Measurements from ENCODE around the gene CD109. TPM values are rescaled to one million over a fixed set of nuclear protein-coding genes. Genes with fewer than 3 reads are reported as not detected.
A peak's percentile ranks its signal among the peaks of the same experiment; 100 is the strongest.

Gene CD109
- total RNA-seq, 3 donors from 2014 or later, result 10.1 to 20.7 (median 11.2) TPM

- no peak for ATAC-seq
- no peak for DNase-seq
Measured at GRCh38 chr6:73727114-73727513, 31.1 kb downstream of the CD109 start.

GRCh38 chr6:73728548-73729205, 32.7 kb downstream of the CD109 start:
- Mint-ChIP-seq H3K9me3 (no peaks in the 10 kb centered on the region), H3K36me3 (ENCODE audit: insufficient read depth) (no peaks in the 10 kb centered on the region), H3K27me3 (ENCODE audit: low read depth) (peaks cover 3% of the 10 kb centered on the region), H3K4me1 (ENCODE audit: low read depth) (peaks cover 14% of the 10 kb centered on the region), H3K4me3 (no peak overlapping the region)
- ATAC-seq (peak; percentile 82 to 84), DNase-seq (no peak)

More at GRCh38 chr6:73727114-73727513, 31.1 kb downstream of the CD109 start:
- H3K4me3 Mint-ChIP-seq, result no peak overlapping the region
- peaks cover 3% of the 10 kb centered on the region for H3K36me3 Mint-ChIP-seq (ENCODE audit: insufficient read depth)
- H3K4me1 Mint-ChIP-seq (ENCODE audit: low read depth), result peaks cover 26% of the 10 kb centered on the region
- peaks cover 3% of the 10 kb centered on the region for H3K27me3 Mint-ChIP-seq (ENCODE audit: low read depth)
- no peaks in the 10 kb centered on the region for H3K9me3 Mint-ChIP-seq

- H3K4me3 Mint-ChIP-seq, result no peak overlapping the region
- peaks cover 3% of the 10 kb centered on the region for H3K27me3 Mint-ChIP-seq (ENCODE audit: low read depth)
- peaks cover 10% of the 10 kb centered on the region for H3K4me1 Mint-ChIP-seq (ENCODE audit: low read depth)
- ATAC-seq (no peak), DNase-seq (no peak)
- H3K36me3 Mint-ChIP-seq (ENCODE audit: insufficient read depth), result no peaks in the 10 kb centered on the region
- no peaks in the 10 kb centered on the region for H3K9me3 Mint-ChIP-seq
Measured at GRCh38 chr6:73731285-73731684, 35.3 kb downstream of the CD109 start.

- peaks cover 6% of the 10 kb centered on the region for H3K27me3 Mint-ChIP-seq (ENCODE audit: low read depth)
- ATAC-seq (peak; percentile 69 to 72), DNase-seq (peak; percentile 55)
- H3K36me3 Mint-ChIP-seq (ENCODE audit: insufficient read depth), result no peaks in the 10 kb centered on the region
- no peaks in the 10 kb centered on the region for H3K9me3 Mint-ChIP-seq
- H3K4me3 Mint-ChIP-seq, result no peak overlapping the region
- H3K4me1 Mint-ChIP-seq (ENCODE audit: low read depth), result peaks cover 6% of the 10 kb centered on the region
Measured at GRCh38 chr6:73732845-73733675, 37.1 kb downstream of the CD109 start.

GRCh38 chr6:73733791-73734190, 37.8 kb downstream of the CD109 start:
- Mint-ChIP-seq H3K4me1 (ENCODE audit: low read depth) (peaks cover 2% of the 10 kb centered on the region), H3K36me3 (ENCODE audit: insufficient read depth) (no peaks in the 10 kb centered on the region), H3K4me3 (no peak overlapping the region), H3K9me3 (no peaks in the 10 kb centered on the region), H3K27me3 (ENCODE audit: low read depth) (peaks cover 8% of the 10 kb centered on the region)
- ATAC-seq (no peak), DNase-seq (no peak)

- H3K9me3 Mint-ChIP-seq, result no peaks in the 10 kb centered on the region
- ATAC-seq (no peak), DNase-seq (no peak)
- no peaks in the 10 kb centered on the region for H3K36me3 Mint-ChIP-seq (ENCODE audit: insufficient read depth)
- no peak overlapping the region for H3K4me3 Mint-ChIP-seq
- H3K27me3 Mint-ChIP-seq (ENCODE audit: low read depth), result peaks cover 5% of the 10 kb centered on the region
- H3K4me1 Mint-ChIP-seq (ENCODE audit: low read depth), result no peaks in the 10 kb centered on the region
Measured at GRCh38 chr6:73734832-73735453, 38.9 kb downstream of the CD109 start.

GRCh38 chr6:73738367-73739028, 42.5 kb downstream of the CD109 start:
- Mint-ChIP-seq H3K9me3 (no peaks in the 10 kb centered on the region), H3K4me3 (no peak overlapping the region), H3K36me3 (ENCODE audit: insufficient read depth) (no peaks in the 10 kb centered on the region), H3K27me3 (ENCODE audit: low read depth) (peaks cover 5% of the 10 kb centered on the region), H3K4me1 (ENCODE audit: low read depth) (no peaks in the 10 kb centered on the region)
- no peak for ATAC-seq
- DNase-seq, result no peak

- Mint-ChIP-seq H3K9me3 (no peaks in the 10 kb centered on the region), H3K4me3 (no peak overlapping the region), H3K27me3 (ENCODE audit: low read depth) (peaks cover 5% of the 10 kb centered on the region), H3K36me3 (ENCODE audit: insufficient read depth) (no peaks in the 10 kb centered on the region), H3K4me1 (ENCODE audit: low read depth) (no peaks in the 10 kb centered on the region)
- DNase-seq, result no peak
- ATAC-seq, result peak; percentile 55 to 58
Measured at GRCh38 chr6:73739096-73739495, 43.1 kb downstream of the CD109 start.

- H3K9me3 Mint-ChIP-seq, result no peaks in the 10 kb centered on the region
- H3K4me1 Mint-ChIP-seq (ENCODE audit: low read depth), result no peaks in the 10 kb centered on the region
- H3K36me3 Mint-ChIP-seq (ENCODE audit: insufficient read depth), result no peaks in the 10 kb centered on the region
- no peak overlapping the region for H3K4me3 Mint-ChIP-seq
- peaks cover 5% of the 10 kb centered on the region for H3K27me3 Mint-ChIP-seq (ENCODE audit: low read depth)
- ATAC-seq, result no peak
- DNase-seq, result no peak
Measured at GRCh38 chr6:73742433-73742832, 46.4 kb downstream of the CD109 start.

- H3K36me3 Mint-ChIP-seq (ENCODE audit: insufficient read depth), result no peaks in the 10 kb centered on the region
- no peak for ATAC-seq
- no peak overlapping the region for H3K4me3 Mint-ChIP-seq
- H3K27me3 Mint-ChIP-seq (ENCODE audit: low read depth), result peaks cover 2% of the 10 kb centered on the region
- no peaks in the 10 kb centered on the region for H3K4me1 Mint-ChIP-seq (ENCODE audit: low read depth)
- H3K9me3 Mint-ChIP-seq, result no peaks in the 10 kb centered on the region
- no peak for DNase-seq
Measured at GRCh38 chr6:73743081-73743480, 47.1 kb downstream of the CD109 start.

- no peaks in the 10 kb centered on the region for H3K4me1 Mint-ChIP-seq (ENCODE audit: low read depth)
- H3K4me3 Mint-ChIP-seq, result no peak overlapping the region
- no peaks in the 10 kb centered on the region for H3K36me3 Mint-ChIP-seq (ENCODE audit: insufficient read depth)
- H3K9me3 Mint-ChIP-seq, result no peaks in the 10 kb centered on the region
- no peaks in the 10 kb centered on the region for H3K27me3 Mint-ChIP-seq (ENCODE audit: low read depth)
- ATAC-seq (no peak), DNase-seq (no peak)
Measured at GRCh38 chr6:73743556-73743955, 47.6 kb downstream of the CD109 start.

GRCh38 chr6:73746787-73747186, 50.8 kb downstream of the CD109 start:
- no peaks in the 10 kb centered on the region for H3K9me3 Mint-ChIP-seq
- H3K27me3 Mint-ChIP-seq (ENCODE audit: low read depth), result no peaks in the 10 kb centered on the region
- ATAC-seq (no peak), DNase-seq (no peak)
- H3K36me3 Mint-ChIP-seq (ENCODE audit: insufficient read depth), result no peaks in the 10 kb centered on the region
- H3K4me3 Mint-ChIP-seq, result no peak overlapping the region
- no peaks in the 10 kb centered on the region for H3K4me1 Mint-ChIP-seq (ENCODE audit: low read depth)

- Mint-ChIP-seq H3K9me3 (no peaks in the 10 kb centered on the region), H3K27me3 (ENCODE audit: low read depth) (no peaks in the 10 kb centered on the region), H3K36me3 (ENCODE audit: insufficient read depth) (no peaks in the 10 kb centered on the region), H3K4me3 (no peak overlapping the region), H3K4me1 (ENCODE audit: low read depth) (no peaks in the 10 kb centered on the region)
- peak; percentile 73 to 74 for ATAC-seq
- DNase-seq, result no peak
Measured at GRCh38 chr6:73747289-73747688, 51.3 kb downstream of the CD109 start.

- Mint-ChIP-seq H3K4me1 (ENCODE audit: low read depth) (no peaks in the 10 kb centered on the region), H3K4me3 (no peak overlapping the region), H3K27me3 (ENCODE audit: low read depth) (no peaks in the 10 kb centered on the region), H3K36me3 (ENCODE audit: insufficient read depth) (no peaks in the 10 kb centered on the region), H3K9me3 (no peaks in the 10 kb centered on the region)
- ATAC-seq, result no peak
- no peak for DNase-seq
Measured at GRCh38 chr6:73752943-73753342, 56.9 kb downstream of the CD109 start.
